GM23338 (cell line): Measurements from ENCODE around the gene SLC22A14. TPM values are rescaled to one million over a fixed set of nuclear protein-coding genes. Genes with fewer than 3 reads are reported as not detected.

ENCODE experiments used
- ATAC-seq: fragments of 200-7000 bp; cut with Tn5 transposase; 3 replicates; pipeline ENCODE4 v1.9.1; 2020
- DNase-seq: peaks from one replicate; pipeline ENCODE4 v3.0.0-alpha.2; 2015; ENCODE audit warnings: low spot score
- H2AFZ ChIP-seq: fragments of 200-600 bp; sonication (generic); 2 replicates; pipeline ENCODE4 v1.8.0; 2016; ENCODE audit warnings: antibody characterized with exemption, mild to moderate bottlenecking, moderate library complexity
- H3F3A ChIP-seq: fragments of 200-600 bp; sonication (generic); replicated peaks from 2 replicates; pipeline ENCODE4 v1.8.0; 2017; ENCODE audit warnings: antibody characterized with exemption, mixed run types, low read depth
- H3K27ac ChIP-seq: fragments of 200-600 bp; sonication (generic); 2 replicates; pipeline ENCODE4 v1.6.1; 2016; ENCODE audit warnings: low read depth
- H3K27me3 ChIP-seq: fragments of 200-600 bp; sonication (generic); 2 replicates; pipeline ENCODE4 v1.8.0; 2016; ENCODE audit warnings: mild to moderate bottlenecking, mixed run types, moderate library complexity; ENCODE audit not compliant: insufficient read depth
- H3K36me3 ChIP-seq: fragments of 200-600 bp; sonication (generic); 2 replicates; pipeline ENCODE4 v1.8.0; 2016; ENCODE audit warnings: mild to moderate bottlenecking; ENCODE audit not compliant: insufficient read depth
- H3K4me1 ChIP-seq: fragments of 200-600 bp; sonication (generic); 2 replicates; pipeline ENCODE4 v1.8.0; 2016; ENCODE audit warnings: mild to moderate bottlenecking, moderate library complexity; ENCODE audit not compliant: insufficient read depth
- H3K4me2 ChIP-seq: fragments of 200-600 bp; sonication (generic); 2 replicates; pipeline ENCODE4 v1.7.1; 2017; ENCODE audit warnings: mixed run types
- H3K4me3 ChIP-seq: fragments of 200-600 bp; sonication (generic); 2 replicates; pipeline ENCODE4 v1.6.1; 2016; ENCODE audit warnings: mixed run types
- H3K79me2 ChIP-seq: fragments of 200-600 bp; sonication (generic); replicated peaks from 2 replicates; pipeline ENCODE4 v1.8.0; 2017; ENCODE audit warnings: mild to moderate bottlenecking; ENCODE audit not compliant: insufficient read depth
- H3K9me2 ChIP-seq: fragments of 200-600 bp; sonication (generic); 2 replicates; pipeline ENCODE4 v1.8.0; 2017; ENCODE audit not compliant: insufficient read depth
- H4K20me1 ChIP-seq: fragments of 200-600 bp; sonication (generic); replicated peaks from 2 replicates; pipeline ENCODE4 v1.8.0; 2017; ENCODE audit warnings: mild to moderate bottlenecking; ENCODE audit not compliant: insufficient read depth
- H3K27ac Mint-ChIP-seq: 2 replicates; pipeline ENCODE4 v1.8.0; 2020; ENCODE audit warnings: inconsistent platforms, mild to moderate bottlenecking, moderate library complexity, mixed read lengths
- H3K27me3 Mint-ChIP-seq: 3 replicates; pipeline ENCODE4 v1.8.0; 2022; ENCODE audit warnings: low read depth, mild to moderate bottlenecking, moderate library complexity, mixed read lengths, inconsistent platforms; ENCODE audit not compliant: insufficient read depth, poor library complexity
- H3K36me3 Mint-ChIP-seq: 3 replicates; pipeline ENCODE4 v1.8.0; 2021; ENCODE audit warnings: low read depth, mild to moderate bottlenecking, inconsistent platforms, moderate library complexity, mixed read lengths
- H3K4me1 Mint-ChIP-seq: 3 replicates; pipeline ENCODE4 v1.8.0; 2020; ENCODE audit warnings: mild to moderate bottlenecking, inconsistent platforms, mixed read lengths
- H3K4me3 Mint-ChIP-seq: 3 replicates; pipeline ENCODE4 v1.8.0; 2021; ENCODE audit warnings: moderate library complexity, mild to moderate bottlenecking, inconsistent platforms, mixed read lengths
- H3K9me3 Mint-ChIP-seq: 3 replicates; pipeline ENCODE4 v1.8.0; 2020; ENCODE audit warnings: moderate library complexity, mild to moderate bottlenecking, inconsistent platforms, mixed read lengths
- CREB1 ChIP-seq: fragments of 250-450 bp; sonication (Bioruptor Pico); IDR thresholded peaks from 2 replicates; pipeline ENCODE4 v1.5.0; 2020; ENCODE audit warnings: low read depth, mild to moderate bottlenecking, moderate library complexity
- CTCF ChIP-seq, 2 experiments: fragments of 200-600 bp in 1 of 2; sonication (generic) in 1 of 2; conservative IDR thresholded peaks; 2 replicates each; pipeline versions ENCODE4 v1.5.1 to v1.6.1; 2016 to 2017; ENCODE audit warnings: antibody characterized with exemption in 2 of 2, low read depth in 2 of 2, mild to moderate bottlenecking in 2 of 2, moderate library complexity in 1 of 2
- EZH2 ChIP-seq: fragments of 200-600 bp; sonication (generic); IDR thresholded peaks from one replicate; pipeline ENCODE4 v1.8.0; 2017; ENCODE audit warnings: antibody characterized with exemption, mild to moderate bottlenecking, low read depth; ENCODE audit not compliant: unreplicated experiment
- EZH2phosphoT487 ChIP-seq: fragments of 200-600 bp; sonication (generic); IDR thresholded peaks from one replicate; pipeline ENCODE4 v1.8.1; 2018; ENCODE audit warnings: antibody characterized with exemption; ENCODE audit not compliant: unreplicated experiment
- JUNB ChIP-seq: IDR thresholded peaks from one replicate; pipeline ENCODE4 v1.6.1; 2016; ENCODE audit warnings: antibody characterized with exemption; ENCODE audit not compliant: unreplicated experiment
- NANOG ChIP-seq: IDR thresholded peaks from 2 replicates; pipeline ENCODE4 v1.6.1; 2016; ENCODE audit warnings: antibody characterized with exemption, borderline replicate concordance
- POLR2AphosphoS5 ChIP-seq: IDR thresholded peaks from 2 replicates; pipeline ENCODE4 v1.6.1; 2016; ENCODE audit warnings: antibody characterized with exemption, low read depth
- REST ChIP-seq: IDR thresholded peaks from one replicate; pipeline ENCODE4 v1.6.1; 2018; ENCODE audit warnings: antibody characterized with exemption; ENCODE audit not compliant: unreplicated experiment
- STAT1 ChIP-seq: IDR thresholded peaks from one replicate; pipeline ENCODE4 v1.6.1; 2016; ENCODE audit warnings: antibody characterized with exemption; ENCODE audit not compliant: unreplicated experiment
- ZNF114 ChIP-seq: fragments of 250-450 bp; sonication (Bioruptor Pico); IDR thresholded peaks from 2 replicates; pipeline ENCODE4 v1.5.0; 2020; ENCODE audit warnings: mild to moderate bottlenecking, moderate library complexity
- ZNF331 ChIP-seq: fragments of 250-450 bp; sonication (Bioruptor Pico); IDR thresholded peaks from 2 replicates; pipeline ENCODE4 v1.5.0; 2020; ENCODE audit warnings: low read depth, mild to moderate bottlenecking, moderate library complexity
- ZNF462 ChIP-seq: fragments of 250-450 bp; sonication (Bioruptor Pico); IDR thresholded peaks from 2 replicates; pipeline ENCODE4 v1.5.0; 2020; ENCODE audit warnings: mild to moderate bottlenecking, moderate library complexity
- polyA plus RNA-seq: library from polyadenylated mRNA; unstranded; fragments of >200 nt; fragmentation: Nextera tagmentation; extraction: Ambion mirVana; gene quantifications from 2 replicates; pipeline ENCODE4 v1.2.1, GENCODE V29; 2016
- total RNA-seq: library from RNA; depleted of rRNA; stranded (reverse); fragments of >200 nt; shearing (Covaris generic); gene quantifications from 2 replicates; pipeline ENCODE4 v1.2.3, GENCODE V29; 2014
- TF ChIP-seq, protein P1 (sequence below): IDR thresholded peaks from 2 replicates; pipeline ENCODE4 v1.6.1; 2016; ENCODE audit warnings: antibody characterized with exemption

Gene SLC22A14
- total and polyA plus RNA-seq, 2 experiments from 2014 or later, result not detected

GRCh38 chr3:38308456-38308855 lies 26.4 kb downstream of the SLC22A14 start:
- H3K9me3 Mint-ChIP-seq, result no peaks in the 10 kb centered on the region; the same call in 1 of the 3 replicates
- no peak for ATAC-seq

More at GRCh38 chr3:38308456-38308855, 26.4 kb downstream of the SLC22A14 start:
- Histone ChIP-seq H3K4me2 (no peak overlapping the region), H3K79me2 (no peaks in the 10 kb centered on the region), H3K27ac (no peak overlapping the region), H3K36me3 (no peaks in the 10 kb centered on the region), H4K20me1 (no peaks in the 10 kb centered on the region; the same call in 1 of the 2 replicates), H3F3A (no peaks in the 10 kb centered on the region), H2AFZ (no peak overlapping the region), H3K4me1 (no peaks in the 10 kb centered on the region), H3K4me3 (no peak overlapping the region), H3K9me2 (no peaks in the 10 kb centered on the region), H3K27me3 (no peaks in the 10 kb centered on the region)
- no peaks in the 10 kb centered on the region for H3K4me1 Mint-ChIP-seq
- DNase-seq, result no peak
- H3K4me3 Mint-ChIP-seq, result no peak overlapping the region
- no peak for TF ChIP-seq EZH2phosphoT487
- no peak for TF ChIP-seq STAT1
- TF ChIP-seq, protein P1, sequence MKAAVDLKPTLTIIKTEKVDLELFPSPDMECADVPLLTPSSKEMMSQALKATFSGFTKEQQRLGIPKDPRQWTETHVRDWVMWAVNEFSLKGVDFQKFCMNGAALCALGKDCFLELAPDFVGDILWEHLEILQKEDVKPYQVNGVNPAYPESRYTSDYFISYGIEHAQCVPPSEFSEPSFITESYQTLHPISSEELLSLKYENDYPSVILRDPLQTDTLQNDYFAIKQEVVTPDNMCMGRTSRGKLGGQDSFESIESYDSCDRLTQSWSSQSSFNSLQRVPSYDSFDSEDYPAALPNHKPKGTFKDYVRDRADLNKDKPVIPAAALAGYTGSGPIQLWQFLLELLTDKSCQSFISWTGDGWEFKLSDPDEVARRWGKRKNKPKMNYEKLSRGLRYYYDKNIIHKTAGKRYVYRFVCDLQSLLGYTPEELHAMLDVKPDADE, result no peak
- no peak for TF ChIP-seq NANOG
- TF ChIP-seq CREB1 (CRISPR knock-in tag), result no peak
- TF ChIP-seq REST, result no peak
- no peak for TF ChIP-seq EZH2
- TF ChIP-seq ZNF331 (CRISPR knock-in tag), result no peak
- TF ChIP-seq JUNB, result no peak
- no peak for TF ChIP-seq ZNF114 (CRISPR knock-in tag)
- no peak for TF ChIP-seq CTCF (conservative IDR thresholded peaks at IDR 0.05; ENCODE audit: low read depth in 2 of 2)
- no peak for TF ChIP-seq POLR2AphosphoS5
- TF ChIP-seq ZNF462, result no peak
- no peak overlapping the region for H3K27ac Mint-ChIP-seq
- H3K27me3 Mint-ChIP-seq, result peaks cover 4% of the 10 kb centered on the region
- H3K36me3 Mint-ChIP-seq, result no peaks in the 10 kb centered on the region
